Activated naive CD4-positive, alpha-beta T cell treated with anti-CD3 and anti-CD28 coated beads, Interleukin-2, amount 10 ng/mL, durations not matched to agents 7 days and 5 days (primary cell): ENCODE measurements around the gene DPP6.

Experiments
- CTCF ChIA-PET: fragments of 350-600 bp; sonication (Branson Sonifier 250); formaldehyde crosslinking; loops from one replicate; lab custom pipeline; 2021; ENCODE audit warnings: antibody characterized with exemption; lab: Charles Lee
- DNase-seq: peaks from one replicate; pipeline ENCODE4 v3.0.0-alpha.2; 2020
- H3K27ac Mint-ChIP-seq: one replicate; pipeline ENCODE4 v1.8.0; 2021; ENCODE audit warnings: mild to moderate bottlenecking, moderate library complexity, mixed read lengths
- H3K27me3 Mint-ChIP-seq: one replicate; pipeline ENCODE4 v1.8.0; 2021; ENCODE audit warnings: mild to moderate bottlenecking, mixed read lengths
- H3K36me3 Mint-ChIP-seq: one replicate; pipeline ENCODE4 v1.8.0; 2021; ENCODE audit warnings: mixed read lengths
- H3K4me1 Mint-ChIP-seq: one replicate; pipeline ENCODE4 v1.8.0; 2021; ENCODE audit warnings: mixed read lengths
- H3K4me3 Mint-ChIP-seq: one replicate; pipeline ENCODE4 v1.8.0; 2021; ENCODE audit warnings: mild to moderate bottlenecking, moderate library complexity, mixed read lengths
- H3K9me3 Mint-ChIP-seq: one replicate; pipeline ENCODE4 v1.8.0; 2021; ENCODE audit warnings: mixed read lengths

Gene DPP6

GRCh38 chr7:154804449-154804848 is 752.3 kb downstream of the DPP6 start:
- no peaks in the 10 kb centered on the region for H3K36me3 Mint-ChIP-seq
- no peaks in the 10 kb centered on the region for H3K4me1 Mint-ChIP-seq
- no peaks in the 10 kb centered on the region for H3K27me3 Mint-ChIP-seq
- H3K27ac Mint-ChIP-seq: no peak overlapping the region
- no peak for DNase-seq
- H3K9me3 Mint-ChIP-seq: peaks cover 1% of the 10 kb centered on the region
- no peak overlapping the region for H3K4me3 Mint-ChIP-seq
- CTCF ChIA-PET: no interaction called here

GRCh38 chr7:154812027-154812426 is 759.8 kb downstream of the DPP6 start:
- CTCF ChIA-PET: no interaction called here
- no peak for DNase-seq
- H3K27me3 Mint-ChIP-seq: no peaks in the 10 kb centered on the region
- H3K9me3 Mint-ChIP-seq: peaks cover 22% of the 10 kb centered on the region
- H3K4me3 Mint-ChIP-seq: no peak overlapping the region
- H3K27ac Mint-ChIP-seq: no peak overlapping the region
- H3K36me3 Mint-ChIP-seq: no peaks in the 10 kb centered on the region
- no peaks in the 10 kb centered on the region for H3K4me1 Mint-ChIP-seq

DNA sequence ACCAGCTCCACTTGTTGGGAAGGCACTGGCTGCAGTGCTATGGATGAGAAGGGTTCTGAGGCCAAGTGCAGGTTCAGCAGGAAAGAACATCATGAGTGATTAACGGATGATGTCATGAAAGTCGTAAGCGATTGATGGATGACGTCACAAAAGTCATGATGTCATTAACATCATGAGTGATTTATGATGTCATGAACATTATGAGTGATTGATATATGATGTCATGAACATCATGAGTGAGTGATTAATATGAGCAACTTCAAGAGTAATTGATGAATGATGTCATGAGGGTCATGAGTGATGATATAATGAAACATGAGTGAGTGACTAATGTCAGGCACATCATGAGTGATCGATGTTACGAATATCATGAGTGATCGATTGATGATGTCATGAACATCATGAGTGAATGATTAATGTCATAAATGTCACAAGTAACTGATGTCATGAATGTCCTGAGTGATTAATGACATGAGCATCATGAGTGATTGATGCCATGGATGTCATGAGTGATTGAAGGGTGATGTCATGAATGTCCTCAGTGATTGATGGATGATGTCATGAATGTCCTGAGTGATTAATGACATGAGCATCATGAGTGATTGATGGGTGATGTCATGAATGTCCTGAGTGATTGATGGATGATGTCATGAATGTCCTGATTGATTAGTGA is 765.2 kb downstream of the DPP6 start:
- no peak for DNase-seq

GRCh38 chr7:154827007-154827406 is 774.8 kb downstream of the DPP6 start:
- no peak overlapping the region for H3K4me3 Mint-ChIP-seq
- H3K27me3 Mint-ChIP-seq: peaks cover 8% of the 10 kb centered on the region
- CTCF ChIA-PET: no interaction called here
- no peaks in the 10 kb centered on the region for H3K9me3 Mint-ChIP-seq
- no peaks in the 10 kb centered on the region for H3K36me3 Mint-ChIP-seq
- no peak for DNase-seq
- no peak overlapping the region for H3K27ac Mint-ChIP-seq
- no peaks in the 10 kb centered on the region for H3K4me1 Mint-ChIP-seq

More for the DNA sequence above, 765.2 kb downstream of the DPP6 start:
- Mint-ChIP-seq H3K27me3 (no peaks in the 10 kb centered on the region), H3K4me1 (no peaks in the 10 kb centered on the region), H3K27ac (no peak overlapping the region), H3K36me3 (no peaks in the 10 kb centered on the region), H3K4me3 (no peak overlapping the region), H3K9me3 (peaks cover 13% of the 10 kb centered on the region)
- CTCF ChIA-PET: no interaction called here

DNA sequence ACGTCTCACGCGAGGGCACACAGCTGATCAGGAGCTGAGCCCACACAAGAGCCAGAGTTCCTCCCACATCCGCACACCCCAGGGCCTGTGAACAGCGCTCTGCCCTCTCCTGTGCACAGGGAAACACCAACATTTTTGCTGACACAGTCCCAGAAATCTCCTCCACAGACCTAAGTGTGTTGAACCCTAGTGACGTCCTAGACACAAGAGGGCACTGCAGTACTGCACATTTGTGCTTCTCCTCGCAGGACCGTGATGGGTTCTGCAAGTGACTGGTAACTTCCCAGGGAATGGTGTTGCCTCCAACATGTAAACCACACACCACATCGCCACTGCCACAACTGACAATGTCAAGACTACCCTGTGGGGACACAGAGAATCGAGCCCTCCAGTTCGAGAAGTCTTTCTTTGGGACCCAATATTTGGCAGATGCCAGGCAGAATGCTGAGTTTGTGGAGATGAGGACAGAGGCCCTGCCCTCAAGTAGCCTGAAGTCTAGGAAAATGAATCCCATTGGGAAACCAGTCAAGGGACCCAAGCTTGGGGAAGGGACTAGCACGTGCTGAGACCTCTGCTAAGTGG is 780.5 kb downstream of the DPP6 start:
- H3K4me3 Mint-ChIP-seq: no peak overlapping the region
- peaks cover 6% of the 10 kb centered on the region for H3K27me3 Mint-ChIP-seq
- no peak for DNase-seq
- CTCF ChIA-PET: no interaction called here
- no peaks in the 10 kb centered on the region for H3K4me1 Mint-ChIP-seq
- peaks cover 2% of the 10 kb centered on the region for H3K9me3 Mint-ChIP-seq
- no peaks in the 10 kb centered on the region for H3K36me3 Mint-ChIP-seq
- H3K27ac Mint-ChIP-seq: no peak overlapping the region

DNA sequence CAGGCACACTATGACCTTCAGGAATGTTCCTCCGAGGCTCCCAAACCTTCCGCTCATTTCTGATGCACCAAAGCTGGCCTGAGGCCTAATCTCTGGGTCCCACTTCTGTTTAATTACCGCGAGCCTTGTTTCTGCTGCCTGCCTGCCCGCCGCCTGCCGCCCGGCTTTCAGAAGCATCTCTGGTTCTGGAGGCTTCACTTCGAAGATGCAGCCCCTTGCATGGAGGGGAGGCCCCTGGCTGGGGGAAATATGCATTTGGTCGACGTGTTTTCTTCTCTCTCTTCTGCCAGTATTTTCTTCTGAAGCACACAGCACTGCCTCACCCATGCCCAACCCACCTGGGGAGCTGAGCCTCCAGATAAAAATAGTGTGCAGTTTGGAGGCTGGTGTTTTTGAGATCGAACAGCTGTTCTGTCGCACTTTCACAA is 783.8 kb downstream of the DPP6 start:
- Mint-ChIP-seq H3K4me3 (no peak overlapping the region), H3K4me1 (no peaks in the 10 kb centered on the region), H3K9me3 (peaks cover 4% of the 10 kb centered on the region), H3K36me3 (no peaks in the 10 kb centered on the region), H3K27ac (no peak overlapping the region), H3K27me3 (peaks cover under 1% of the 10 kb centered on the region)
- no peak for DNase-seq
- CTCF ChIA-PET: no interaction called here

- H3K36me3 Mint-ChIP-seq: no peaks in the 10 kb centered on the region
- H3K27ac Mint-ChIP-seq: no peak overlapping the region
- no peak for DNase-seq
- H3K4me3 Mint-ChIP-seq: no peak overlapping the region
- H3K4me1 Mint-ChIP-seq: no peaks in the 10 kb centered on the region
- H3K27me3 Mint-ChIP-seq: no peaks in the 10 kb centered on the region
- CTCF ChIA-PET: no interaction called here
- peaks cover 4% of the 10 kb centered on the region for H3K9me3 Mint-ChIP-seq
Measured at GRCh38 chr7:154837087-154837486, 784.9 kb downstream of the DPP6 start.

- DNase-seq: no peak
- Mint-ChIP-seq H3K9me3 (peaks cover 4% of the 10 kb centered on the region), H3K4me3 (no peak overlapping the region), H3K36me3 (no peaks in the 10 kb centered on the region), H3K27ac (no peak overlapping the region), H3K4me1 (no peaks in the 10 kb centered on the region), H3K27me3 (no peaks in the 10 kb centered on the region)
- CTCF ChIA-PET: no interaction called here
Measured at GRCh38 chr7:154837622-154838021, 785.4 kb downstream of the DPP6 start.

DNA sequence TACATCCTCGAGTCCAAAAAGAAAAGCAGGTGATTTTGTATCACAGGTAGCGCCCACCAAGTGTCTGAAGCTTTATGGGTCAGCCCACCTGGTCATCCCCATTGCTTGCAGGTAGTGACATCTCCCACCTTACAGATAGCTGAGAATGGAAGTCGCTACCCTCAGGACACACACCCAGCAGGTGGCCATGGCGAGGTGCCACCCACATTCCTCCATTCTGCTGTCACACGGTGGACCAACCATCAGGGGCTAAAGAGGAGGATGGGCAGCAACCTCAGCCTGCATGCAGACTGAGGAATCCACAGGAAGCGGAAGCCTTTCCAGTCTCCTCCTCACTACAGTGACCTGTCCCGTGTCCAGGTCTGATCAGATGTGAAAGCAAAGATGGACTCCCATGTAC is 787.9 kb downstream of the DPP6 start:
- peaks cover 4% of the 10 kb centered on the region for H3K9me3 Mint-ChIP-seq
- CTCF ChIA-PET: no interaction called here
- no peak overlapping the region for H3K27ac Mint-ChIP-seq
- no peaks in the 10 kb centered on the region for H3K36me3 Mint-ChIP-seq
- no peaks in the 10 kb centered on the region for H3K4me1 Mint-ChIP-seq
- H3K27me3 Mint-ChIP-seq: no peaks in the 10 kb centered on the region
- H3K4me3 Mint-ChIP-seq: no peak overlapping the region
- no peak for DNase-seq

GRCh38 chr7:154841731-154842331 is 789.6 kb downstream of the DPP6 start:
- Mint-ChIP-seq H3K4me3 (no peak overlapping the region), H3K36me3 (no peaks in the 10 kb centered on the region), H3K4me1 (no peaks in the 10 kb centered on the region), H3K27me3 (peaks cover 3% of the 10 kb centered on the region), H3K27ac (no peak overlapping the region), H3K9me3 (peaks cover 4% of the 10 kb centered on the region)
- CTCF ChIA-PET: no interaction called here
- no peak for DNase-seq

DNA sequence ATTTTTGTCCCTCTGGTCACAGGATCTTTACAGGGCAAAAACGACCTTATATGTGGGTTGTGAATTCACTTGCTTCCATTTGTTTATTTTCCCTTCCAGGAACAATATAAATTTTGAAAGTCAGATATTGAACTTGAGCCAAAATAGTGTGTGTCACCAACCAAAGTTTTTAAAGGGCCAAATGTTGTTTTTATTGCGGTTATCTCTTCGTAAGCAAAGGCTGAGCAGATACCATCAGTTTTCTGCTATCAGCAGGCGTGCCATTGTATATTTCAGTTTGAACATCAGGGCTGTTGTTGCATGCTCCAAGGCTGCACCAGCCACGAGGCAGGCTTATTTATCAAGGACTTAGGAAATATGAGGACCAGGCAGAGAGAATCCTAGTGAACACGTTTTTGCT is 790.4 kb downstream of the DPP6 start:
- Mint-ChIP-seq H3K36me3 (no peaks in the 10 kb centered on the region), H3K27ac (no peak overlapping the region), H3K27me3 (peaks cover 3% of the 10 kb centered on the region), H3K4me1 (no peaks in the 10 kb centered on the region), H3K9me3 (peaks cover 2% of the 10 kb centered on the region), H3K4me3 (no peak overlapping the region)
- CTCF ChIA-PET: no interaction called here
- DNase-seq: no peak

DNA sequence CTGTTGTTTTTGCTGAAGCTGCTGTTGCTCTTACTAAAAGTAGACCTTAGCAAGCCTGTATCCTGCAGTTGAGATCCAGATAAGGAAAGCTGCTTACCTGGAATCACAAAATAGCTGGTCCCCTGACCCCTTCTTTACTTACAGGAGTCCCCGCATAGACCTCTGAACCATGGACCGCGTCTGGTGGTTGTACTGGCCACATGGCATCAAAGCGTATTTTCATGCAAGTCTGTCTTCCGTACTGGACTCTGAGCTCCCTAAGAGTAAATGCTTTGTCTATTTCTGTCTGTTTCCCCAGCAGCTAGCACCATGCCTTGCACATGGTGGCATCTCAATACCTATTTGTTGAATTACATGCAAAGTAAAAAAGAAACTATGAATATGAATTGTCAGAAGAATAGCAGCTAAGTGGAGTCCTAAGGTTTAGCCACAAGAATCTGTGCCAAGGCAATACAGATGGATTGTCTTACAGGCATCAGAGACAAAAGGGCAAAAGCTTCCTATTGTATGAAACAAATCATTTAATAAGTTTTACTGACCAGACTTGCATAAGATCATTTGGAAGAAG is 791.6 kb downstream of the DPP6 start:
- CTCF ChIA-PET: no interaction called here
- no peak for DNase-seq
- Mint-ChIP-seq H3K9me3 (peaks cover 2% of the 10 kb centered on the region), H3K4me1 (no peaks in the 10 kb centered on the region), H3K27me3 (peaks cover 3% of the 10 kb centered on the region), H3K4me3 (no peak overlapping the region), H3K36me3 (no peaks in the 10 kb centered on the region), H3K27ac (no peak overlapping the region)

GRCh38 chr7:154844499-154844898 is 792.3 kb downstream of the DPP6 start:
- H3K36me3 Mint-ChIP-seq: no peaks in the 10 kb centered on the region
- H3K4me3 Mint-ChIP-seq: no peak overlapping the region
- CTCF ChIA-PET: no interaction called here
- H3K9me3 Mint-ChIP-seq: peaks cover 2% of the 10 kb centered on the region
- no peak for DNase-seq
- H3K27me3 Mint-ChIP-seq: peaks cover 3% of the 10 kb centered on the region
- no peaks in the 10 kb centered on the region for H3K4me1 Mint-ChIP-seq
- no peak overlapping the region for H3K27ac Mint-ChIP-seq

- Mint-ChIP-seq H3K27me3 (peaks cover 3% of the 10 kb centered on the region), H3K4me3 (no peak overlapping the region), H3K9me3 (no peaks in the 10 kb centered on the region), H3K4me1 (no peaks in the 10 kb centered on the region), H3K27ac (no peak overlapping the region), H3K36me3 (no peaks in the 10 kb centered on the region)
- CTCF ChIA-PET: no interaction called here
- DNase-seq: no peak
Measured at GRCh38 chr7:154844955-154845354, 792.8 kb downstream of the DPP6 start.

- CTCF ChIA-PET: no interaction called here
- Mint-ChIP-seq H3K27ac (no peak overlapping the region), H3K36me3 (no peaks in the 10 kb centered on the region), H3K27me3 (peaks cover 3% of the 10 kb centered on the region), H3K4me1 (no peaks in the 10 kb centered on the region), H3K9me3 (no peaks in the 10 kb centered on the region), H3K4me3 (no peak overlapping the region)
- no peak for DNase-seq
Measured at GRCh38 chr7:154848464-154848863, 796.3 kb downstream of the DPP6 start.
